ENCODE data around the gene GANAB.
"Not testable (repeated sequence)": the region's sequence is repeated elsewhere in the genome, so short reads cannot be mapped to it uniquely, and the experiment has no call there.

The GANAB gene

DNA sequence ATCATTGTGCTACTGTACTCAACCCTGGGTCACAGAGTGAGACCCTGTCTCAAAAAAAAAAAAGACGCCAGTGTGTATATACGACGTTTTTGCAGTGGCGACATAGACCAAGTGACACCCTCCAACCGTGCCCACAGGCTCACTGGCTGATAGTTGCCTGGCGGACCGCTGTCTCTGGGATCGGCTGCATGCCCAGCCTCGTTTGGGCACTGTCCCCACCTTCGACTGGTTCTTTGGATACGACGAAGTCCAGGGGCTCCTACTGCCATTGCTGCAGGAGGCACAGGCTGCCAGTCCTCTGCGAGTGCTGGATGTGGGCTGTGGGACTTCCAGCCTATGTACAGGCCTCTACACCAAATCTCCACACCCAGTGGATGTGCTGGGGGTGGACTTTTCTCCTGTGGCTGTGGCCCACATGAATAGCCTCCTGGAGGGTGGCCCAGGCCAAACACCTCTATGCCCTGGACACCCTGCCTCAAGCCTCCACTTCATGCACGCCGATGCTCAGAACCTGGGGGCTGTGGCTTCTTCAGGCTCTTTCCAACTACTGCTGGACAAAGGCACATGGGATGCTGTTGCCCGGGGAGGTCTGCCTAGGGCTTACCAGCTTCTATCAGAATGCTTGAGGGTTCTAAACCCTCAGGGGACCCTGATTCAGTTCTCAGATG lies 20.0 kb upstream of the GANAB start:
- DNase-seq: no peak

DNA sequence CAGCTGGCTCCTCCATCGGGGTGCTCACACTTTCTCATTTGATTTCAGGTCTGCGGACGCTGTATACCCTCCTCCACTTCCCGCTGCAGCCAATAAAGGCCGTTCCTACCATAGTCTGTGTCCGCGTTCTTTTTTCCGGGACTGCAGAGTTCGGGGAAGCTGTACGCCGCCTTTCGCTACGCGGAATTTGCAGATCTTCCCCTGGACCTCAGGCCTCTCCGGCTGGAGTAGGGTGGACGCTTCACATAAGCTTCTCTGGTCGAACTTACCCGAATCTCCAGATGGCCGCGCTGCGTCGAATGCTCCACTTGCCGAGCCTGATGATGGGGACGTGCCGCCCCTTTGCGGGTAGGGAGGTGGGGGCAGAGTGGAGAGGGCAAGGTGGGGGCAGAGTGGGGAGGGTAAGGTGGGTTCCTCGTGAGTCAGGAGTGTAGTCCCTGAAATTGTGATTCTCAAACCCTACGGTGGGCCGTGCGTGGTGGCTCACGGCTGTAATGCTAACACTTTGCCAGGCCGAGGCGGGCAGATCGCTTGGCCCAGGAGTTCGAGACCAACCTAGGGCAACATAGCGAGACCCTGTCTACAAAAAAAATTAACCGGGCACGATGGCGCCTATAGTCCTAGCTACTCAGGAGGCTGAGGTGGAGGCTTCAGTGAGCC lies 19.3 kb upstream of the GANAB start:
- no peak for DNase-seq

DNA sequence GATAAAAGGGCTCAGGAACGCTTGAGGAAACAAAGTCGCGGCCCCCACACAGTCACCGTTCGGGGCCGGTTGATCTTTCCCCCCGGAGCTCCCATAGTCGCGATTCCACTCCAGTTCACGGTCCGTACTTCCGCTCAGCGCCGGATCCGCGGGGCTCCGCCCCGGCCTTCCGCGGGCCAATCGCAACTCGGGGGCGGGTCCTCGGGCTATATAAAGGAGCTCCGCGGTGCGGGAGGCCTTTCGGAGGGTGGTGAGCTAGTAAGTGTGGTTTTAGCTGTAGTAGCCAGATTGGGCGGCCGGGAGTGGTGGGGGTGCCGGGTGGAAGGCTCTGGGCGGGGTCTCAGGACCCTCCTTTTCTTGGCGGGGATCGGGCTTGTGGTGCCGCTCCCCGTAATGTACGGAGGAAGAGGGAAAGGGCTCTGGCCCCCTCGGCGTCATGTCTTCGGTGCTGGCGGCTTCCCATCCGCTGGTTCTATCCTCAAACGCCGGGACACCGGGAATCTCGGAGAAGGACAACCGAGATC lies 18.7 kb upstream of the GANAB start, which contains the start of the genes C11orf98 and CSKMT:
TSS of gene C11orf98 (minus strand) at position 136 of the 524 bp plus-strand sequence. CDS start at position 95, 41 bp downstream.
TSS of gene CSKMT (plus strand) at position 238 of the 524 bp plus-strand sequence. CDS start 568 bp downstream, outside the sequence.
- DNase-seq: peak; percentile 98

DNA sequence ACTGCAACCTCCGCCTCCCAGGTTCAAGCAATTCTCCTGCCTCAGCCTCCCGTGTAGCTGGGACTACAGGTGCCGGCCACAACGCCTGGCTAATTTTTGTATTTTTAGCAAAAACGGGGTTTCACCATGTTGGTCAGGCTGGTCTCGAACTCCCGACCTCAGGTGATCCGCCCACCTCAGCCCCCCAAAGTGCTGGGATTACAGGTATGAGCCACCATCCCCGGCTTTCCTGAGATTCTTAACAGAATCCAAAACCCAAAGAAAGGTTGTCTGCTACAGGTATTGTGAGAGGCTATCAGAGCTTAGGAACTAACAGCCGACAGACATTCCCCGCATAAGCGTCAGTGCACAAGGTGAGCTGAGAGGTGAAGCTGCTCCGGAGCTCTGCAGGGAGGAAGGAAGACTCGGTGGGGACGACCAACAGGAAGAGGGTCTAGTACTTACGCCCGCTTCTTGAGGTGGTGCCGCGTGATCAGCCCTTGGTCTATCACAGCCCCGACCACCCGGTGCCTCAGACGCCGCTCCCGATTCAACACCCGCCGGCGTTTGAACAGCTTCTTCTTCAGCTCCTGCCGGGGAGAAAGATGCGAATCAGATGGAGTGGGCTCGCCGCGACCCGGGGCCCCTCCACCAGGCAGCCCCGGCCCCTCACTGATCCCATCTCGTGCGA lies 18.1 kb upstream of the GANAB start:
- no peak for DNase-seq

DNA sequence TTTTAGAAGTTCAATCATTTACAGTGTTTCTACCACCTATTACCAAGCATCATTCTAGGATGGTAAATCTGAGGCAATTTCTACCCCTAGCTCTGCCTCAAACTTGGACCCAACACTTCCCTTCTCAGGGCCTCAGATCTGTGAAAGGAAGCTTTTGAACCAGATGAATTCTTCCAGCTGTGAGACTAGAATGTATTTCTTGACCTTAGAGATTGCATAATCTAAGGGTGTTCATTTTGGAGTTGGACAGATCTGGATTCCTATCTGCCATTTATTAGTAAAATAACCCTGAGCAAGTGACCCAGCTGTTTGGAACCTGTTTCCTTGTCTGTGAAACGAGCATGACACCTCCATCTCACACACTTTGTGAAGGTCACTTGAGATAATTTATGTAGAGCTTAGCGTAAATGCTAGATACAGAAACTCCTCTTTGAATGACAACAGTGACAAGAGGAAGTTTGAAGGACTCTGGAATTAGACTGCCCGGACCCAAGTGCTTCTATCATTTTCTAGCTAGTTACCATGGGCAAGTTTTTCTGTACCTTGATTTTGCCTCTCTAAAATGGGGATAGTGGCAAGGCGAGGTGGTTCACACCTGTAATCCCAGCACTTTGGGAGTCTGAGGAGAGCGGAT lies 10.5 kb upstream of the GANAB start:
- DNase-seq: no peak

DNA sequence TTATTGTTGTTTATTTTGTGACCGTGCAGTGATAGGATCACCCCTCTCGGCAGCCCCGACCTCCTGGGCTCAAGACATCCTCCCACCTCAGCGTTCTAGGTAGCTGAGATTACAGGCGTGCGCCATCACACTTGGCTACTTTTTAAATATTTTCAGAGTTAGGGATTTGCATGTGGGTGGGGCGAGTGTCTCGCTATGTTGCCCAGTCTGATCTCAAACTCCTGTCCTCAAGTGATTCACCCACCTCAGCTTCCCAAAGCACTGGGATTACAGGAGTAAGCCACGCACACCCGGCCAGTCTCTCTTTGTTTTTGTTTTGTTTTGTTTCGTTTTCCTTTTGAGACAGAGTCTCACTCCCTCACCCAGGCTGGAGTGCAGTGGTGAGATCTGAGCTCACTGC lies 7.9 kb upstream of the GANAB start:
- no peak for DNase-seq

DNA sequence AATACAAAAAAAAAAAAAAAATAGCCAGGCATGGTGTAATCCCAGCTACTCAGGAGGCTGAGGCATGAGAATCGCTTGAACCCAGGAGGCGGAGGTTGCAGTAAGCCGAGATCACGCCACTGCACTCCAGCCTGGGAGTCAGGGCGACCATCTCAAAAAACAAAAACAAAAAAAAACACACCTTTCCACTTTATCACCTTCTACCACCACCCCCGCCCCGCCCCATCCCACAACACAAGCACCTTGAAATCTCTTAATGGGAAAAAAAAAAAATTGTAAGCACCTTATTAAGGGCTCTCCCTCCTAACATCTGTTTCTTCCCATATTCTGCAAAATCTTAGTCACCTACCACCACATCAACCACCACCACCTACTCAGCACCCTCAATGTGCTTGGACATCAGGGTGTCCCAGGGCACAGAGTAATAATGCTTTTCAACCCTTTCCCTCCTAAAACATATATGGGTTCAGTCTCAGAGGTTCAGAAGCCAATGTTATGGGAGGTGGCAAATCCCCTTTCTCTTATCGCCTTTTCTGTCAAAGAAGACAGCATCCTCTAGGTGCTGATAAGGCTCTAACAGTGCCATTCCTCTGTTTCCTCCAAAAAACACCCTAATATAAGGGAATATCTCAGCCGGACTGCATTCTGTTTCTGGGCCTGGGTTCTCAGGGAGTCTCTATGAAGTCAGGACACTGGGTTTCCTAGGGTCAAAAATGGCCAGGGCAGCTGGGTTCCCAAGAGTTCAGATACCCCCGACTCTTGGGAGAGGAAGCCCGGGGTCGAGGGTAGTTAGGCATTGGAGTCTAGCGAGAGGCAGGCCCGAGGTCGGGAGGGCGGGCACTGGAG lies 6.0 kb upstream of the GANAB start:
- no peak for DNase-seq

DNA sequence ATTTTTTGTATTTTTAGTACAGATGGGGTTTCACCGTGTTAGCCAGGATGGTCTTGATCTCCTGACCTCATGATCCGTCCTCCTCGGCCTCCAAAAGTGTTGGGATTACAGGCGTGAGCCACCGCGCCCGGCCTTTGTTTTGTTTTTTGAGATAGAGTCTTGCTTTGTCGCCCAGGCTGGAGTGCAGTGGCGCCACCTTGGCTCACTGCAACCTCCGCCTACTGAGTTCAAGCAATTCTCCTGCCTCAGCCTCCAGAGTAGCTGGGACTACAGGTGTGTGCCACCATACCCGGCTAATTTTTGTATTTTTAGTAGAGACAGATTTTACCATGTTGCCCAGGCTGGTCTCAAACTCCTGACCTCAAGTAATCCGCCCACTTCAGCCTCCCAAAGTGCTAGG lies 3.9 kb upstream of the GANAB start:
- not testable (repeated sequence) for DNase-seq

DNA sequence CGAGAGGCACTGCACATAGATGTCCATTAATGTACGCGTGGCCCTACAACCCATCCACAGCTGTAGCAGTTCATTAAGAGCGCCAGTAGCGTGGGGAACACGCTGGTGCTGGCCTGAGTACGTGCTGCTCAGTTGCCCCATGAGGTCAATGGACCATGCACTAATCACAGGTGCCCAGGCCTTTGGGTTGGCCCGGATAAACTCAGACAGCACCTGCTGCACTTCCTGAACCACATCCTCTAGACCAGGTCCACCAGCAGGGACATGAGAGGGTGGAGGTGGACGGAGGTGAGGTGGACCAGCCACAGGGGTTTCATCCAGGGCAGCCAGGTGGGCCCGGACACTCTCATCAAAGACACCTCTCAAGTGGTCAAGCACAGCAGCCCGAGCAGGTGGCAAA lies 3.1 kb upstream of the GANAB start:
- DNase-seq: no peak

DNA sequence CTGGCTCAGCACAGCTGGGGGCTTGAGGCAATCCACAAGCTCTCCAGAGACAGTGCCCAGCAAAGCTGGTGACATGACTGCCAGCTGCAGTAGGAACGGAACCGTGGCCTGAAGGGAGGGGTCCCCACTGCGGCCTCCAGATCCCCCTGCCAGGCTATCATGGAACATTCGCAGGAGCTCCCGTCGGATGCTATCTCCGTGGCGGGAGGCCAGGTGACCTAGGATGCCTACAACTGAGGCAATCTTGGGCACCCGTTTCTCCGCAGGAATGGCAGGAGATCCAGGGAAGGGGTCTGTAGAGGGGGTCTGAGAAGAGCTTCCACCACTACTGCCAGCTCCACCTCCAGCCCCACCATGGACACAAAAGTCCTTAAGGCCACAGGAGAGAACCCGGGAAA lies 2.6 kb upstream of the GANAB start:
- DNase-seq: no peak

DNA sequence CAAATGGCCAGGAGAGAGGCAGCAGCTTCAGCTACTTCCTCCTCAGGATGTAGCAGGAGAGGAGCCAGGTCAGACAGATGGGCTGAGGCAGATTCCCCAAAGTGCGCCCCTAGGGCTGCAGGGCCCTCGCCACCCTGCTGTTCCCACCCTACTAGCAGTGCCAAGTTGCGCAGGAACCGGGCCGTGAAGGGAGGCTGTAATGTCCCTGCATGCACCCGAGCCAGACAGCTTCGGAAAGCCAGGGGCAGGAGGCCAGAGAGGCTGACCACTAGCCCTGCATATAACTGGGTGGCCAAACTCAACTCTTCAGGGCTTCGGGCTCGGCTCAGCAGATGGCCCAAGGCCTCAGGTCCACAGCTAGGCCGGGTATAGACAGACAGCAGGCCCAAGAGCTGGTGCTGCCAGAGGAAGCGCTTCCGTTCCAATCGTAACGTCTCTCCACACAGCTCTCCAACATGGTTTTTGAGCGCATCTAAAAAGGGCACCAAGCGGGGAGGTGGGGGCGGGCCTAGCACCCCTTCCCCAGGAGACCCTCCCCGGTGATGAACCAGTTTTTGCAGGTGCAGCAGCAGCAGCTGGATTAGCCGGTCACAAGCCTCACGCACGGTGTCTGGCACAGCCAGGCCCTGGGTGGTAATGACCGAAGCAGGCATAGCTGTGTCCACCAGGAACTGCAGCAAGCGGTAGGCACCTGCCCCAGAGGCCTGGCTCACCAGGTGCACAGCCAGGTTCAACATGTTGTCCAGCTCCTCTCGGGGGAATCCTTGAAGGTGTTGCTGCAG lies 2.0 kb upstream of the GANAB start:
- no peak for DNase-seq

DNA sequence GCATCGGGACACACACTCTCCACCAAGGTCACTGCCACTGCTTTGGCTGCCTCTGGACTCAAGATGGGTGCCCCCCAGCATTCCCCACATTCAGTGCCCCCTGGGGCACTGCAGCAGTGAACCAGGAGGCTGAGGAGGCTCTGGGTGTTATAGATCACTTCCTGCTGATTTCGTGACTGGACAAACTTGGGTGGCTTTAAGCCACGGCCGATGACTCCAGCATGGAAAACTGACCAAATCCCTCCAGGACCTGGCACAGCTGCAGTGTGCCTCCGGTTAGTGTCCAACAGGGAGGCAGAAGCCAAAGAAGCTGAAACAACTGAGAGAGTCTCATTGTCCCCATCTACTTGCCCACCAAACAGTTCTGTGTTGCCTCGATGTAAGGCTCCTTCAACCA lies 1.2 kb upstream of the GANAB start:
- DNase-seq: no peak

DNA sequence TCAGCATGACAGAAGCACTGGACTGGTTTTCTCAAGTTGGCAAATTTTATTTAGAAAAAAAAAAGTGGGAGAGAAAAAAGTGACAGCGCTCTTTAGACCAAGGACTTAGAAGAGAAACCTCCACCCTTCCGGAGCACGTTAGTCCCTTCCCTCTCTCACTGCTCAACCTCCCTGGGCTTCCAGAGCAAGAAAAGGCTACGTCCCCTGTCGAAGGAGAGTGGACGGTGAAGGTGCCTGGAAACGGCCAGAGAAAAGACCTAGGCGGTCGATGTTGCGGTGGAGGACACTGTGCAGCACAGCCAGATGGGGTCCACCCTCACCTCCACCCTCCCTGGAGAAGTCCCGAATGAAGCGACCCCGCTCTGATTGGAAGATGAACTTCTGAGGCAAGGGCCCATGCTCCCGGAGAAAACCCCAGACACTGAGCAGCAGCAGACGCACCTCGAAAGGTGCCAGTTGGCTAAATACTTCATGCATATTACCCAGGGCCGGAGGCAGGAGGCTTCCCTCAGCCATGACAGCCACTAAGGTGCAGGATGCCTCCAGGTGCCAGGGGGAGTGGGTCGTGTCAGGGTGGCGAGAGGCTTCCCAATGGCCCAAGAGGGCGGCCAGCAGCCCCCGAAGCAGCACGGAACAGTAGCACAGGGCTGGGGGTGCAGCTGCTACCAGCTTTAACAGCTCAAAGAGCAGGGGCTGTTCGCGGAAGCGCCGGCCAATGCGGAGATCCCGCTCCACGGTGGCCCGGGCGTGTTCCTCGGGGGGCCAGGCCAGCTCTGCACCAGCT lies 604 bp upstream of the GANAB start:
- DNase-seq: no peak

DNA sequence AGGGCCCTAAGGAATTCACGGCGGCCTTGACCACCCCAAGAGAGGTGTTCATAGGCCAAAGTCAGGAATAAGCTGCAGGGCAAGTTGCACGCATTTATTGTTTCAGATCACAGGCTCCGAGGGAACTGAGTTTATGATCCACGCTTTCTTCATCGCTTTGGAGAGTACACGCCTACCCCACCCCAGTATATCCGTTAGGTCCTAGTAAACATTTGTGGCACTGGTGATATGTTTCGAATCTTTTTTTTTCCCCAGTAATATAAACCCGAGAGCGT lies 805 bp downstream of the GANAB start:
- DNase-seq: no peak

DNA sequence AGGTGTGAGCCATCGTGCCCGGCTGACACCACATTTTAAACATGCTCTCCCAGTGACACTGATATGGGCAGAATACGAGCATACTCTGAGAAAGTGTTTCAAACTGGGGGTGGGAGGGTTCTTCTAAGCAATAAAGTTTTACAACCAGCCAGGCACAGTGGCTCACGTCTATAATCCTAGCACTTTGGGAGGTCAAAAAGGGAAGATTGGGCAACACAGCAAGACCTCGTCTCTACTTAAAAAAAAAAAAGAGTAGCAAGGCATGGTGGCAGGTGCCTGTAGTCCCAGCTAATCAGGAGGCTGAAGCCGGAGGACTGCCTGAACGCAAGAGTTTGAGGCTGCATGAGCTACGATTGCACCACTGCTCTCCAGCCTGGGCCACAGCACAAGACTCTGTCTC lies 2.2 kb downstream of the GANAB start:
- DNase-seq: no peak

DNA sequence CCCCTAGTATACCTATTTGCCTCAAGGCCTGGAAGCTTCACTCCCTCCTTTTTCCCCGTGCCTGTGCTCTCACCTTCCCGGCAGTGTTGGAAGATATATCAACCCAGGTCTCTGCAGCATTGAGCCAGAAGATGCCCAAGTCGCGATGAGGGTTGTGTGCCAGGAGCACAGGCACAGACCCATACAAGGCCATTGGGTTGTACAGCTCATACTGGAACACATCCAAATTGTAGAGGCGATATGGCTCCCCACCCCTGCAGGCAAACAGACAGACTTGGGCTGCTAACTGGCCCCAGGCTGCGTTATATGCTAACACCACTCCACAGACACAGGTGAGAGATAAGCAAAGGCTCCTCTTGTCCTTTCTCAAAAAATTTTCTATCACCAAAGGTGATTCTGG lies 13.9 kb downstream of the GANAB start:
- DNase-seq: no peak

DNA sequence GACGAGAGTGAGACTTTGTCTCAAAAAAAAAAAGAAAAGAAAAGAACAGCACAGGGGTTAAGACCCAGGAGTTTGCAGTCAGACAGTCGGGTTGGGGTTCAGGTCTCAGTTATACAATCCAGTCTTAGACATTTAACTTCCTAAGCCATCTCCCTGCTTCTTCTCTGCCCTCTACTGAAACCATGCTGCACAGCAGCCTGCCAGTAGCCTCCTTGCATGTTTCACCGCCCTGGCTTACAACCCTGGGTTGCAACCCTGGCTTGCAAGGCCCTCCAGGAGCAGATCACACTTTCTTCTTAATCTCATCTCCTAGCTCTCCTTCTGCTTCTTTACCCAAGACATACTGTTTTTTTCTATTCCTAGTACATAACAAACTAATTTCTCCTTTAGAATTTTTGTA lies 18.7 kb downstream of the GANAB start:
- no peak for DNase-seq

DNA sequence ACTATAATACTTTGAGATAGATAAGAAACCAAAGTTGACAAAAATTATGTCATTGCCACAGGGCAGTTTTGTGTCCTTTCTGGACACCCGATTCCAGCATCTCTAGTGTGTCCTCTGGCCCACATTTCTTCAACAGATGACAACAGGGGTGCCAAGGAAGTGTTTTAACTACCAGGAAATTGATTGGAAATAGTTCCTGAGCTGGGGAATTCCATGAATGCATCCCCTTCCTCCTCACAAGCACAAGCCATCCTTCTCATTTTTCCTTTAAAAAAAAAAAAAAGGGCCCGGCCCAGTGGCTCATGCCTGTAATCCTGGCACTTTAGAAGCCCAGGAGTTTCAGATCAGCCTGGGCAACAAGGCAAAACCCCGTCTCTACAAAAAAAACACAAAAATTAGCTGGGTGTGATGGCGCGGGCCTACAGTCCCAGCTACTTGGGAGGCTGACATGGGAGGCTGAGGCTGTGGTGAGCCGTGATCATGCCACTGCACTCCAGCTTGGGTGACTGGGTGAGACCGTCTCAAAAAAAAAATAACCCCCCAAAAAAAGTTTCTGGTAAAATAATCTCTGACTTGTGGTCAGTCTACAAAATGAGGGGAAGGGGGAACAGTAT lies 23.8 kb downstream of the GANAB start:
- no peak for DNase-seq

DNA sequence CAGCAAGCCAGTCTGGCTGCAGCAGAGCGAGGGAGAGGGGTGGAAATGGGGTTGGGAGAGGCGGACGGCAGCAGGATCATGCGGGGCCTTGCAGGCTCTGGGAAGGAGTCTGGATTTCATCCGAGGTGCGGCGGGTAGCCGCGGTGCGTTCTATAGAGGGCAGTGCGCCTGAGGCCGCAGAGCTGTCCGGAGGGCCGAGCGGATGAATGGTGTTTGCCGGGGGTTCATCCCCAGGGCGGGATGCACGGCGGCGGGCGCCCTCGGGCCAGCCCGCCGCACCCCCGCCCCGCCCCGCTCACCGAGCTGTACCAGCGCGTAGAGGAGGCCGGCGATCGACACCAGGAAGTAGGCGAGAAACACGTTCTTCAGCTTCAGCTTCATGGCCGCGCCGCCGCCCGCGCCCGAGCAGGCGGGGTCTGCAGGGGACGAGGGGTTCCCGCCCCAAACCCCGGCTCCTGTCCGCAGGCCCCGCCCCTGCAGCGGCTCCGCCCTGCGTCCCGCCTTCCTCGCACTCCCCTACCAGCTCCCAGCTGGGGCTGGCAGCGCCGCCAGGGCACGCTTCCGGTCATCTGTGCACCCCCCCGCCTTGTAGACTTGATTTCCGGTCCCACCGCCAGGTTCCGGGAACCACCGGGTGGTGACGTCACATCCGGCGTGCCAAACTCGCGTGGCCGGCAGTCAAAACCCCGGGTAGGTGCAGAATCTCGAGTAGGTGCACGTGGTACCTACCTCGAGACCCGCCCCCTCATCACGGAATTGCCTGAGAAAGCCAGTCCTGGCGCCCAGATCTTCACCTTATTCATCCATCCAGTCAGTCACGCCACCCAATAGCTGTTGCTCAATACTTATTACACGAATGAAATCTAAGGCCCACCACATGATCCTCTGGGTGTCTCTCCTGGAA lies 24.6 kb downstream of the GANAB start, which contains the start of gene B3GAT3:
TSS of gene B3GAT3 (minus strand) at position 420 of the 904 bp plus-strand sequence. CDS start at position 381, 39 bp downstream.
- peak; percentile 98 for DNase-seq
